GF-D8 (cell line): Measurements from ENCODE around the gene KIAA1328.
"Not testable (repeated sequence)": the region's sequence is repeated elsewhere in the genome, so short reads cannot be mapped to it uniquely, and the experiment has no call there.

Experiments
- DNase-seq: peaks from one replicate; lab custom pipeline; 2025; lab: John Stamatoyannopoulos, UW

The KIAA1328 gene

GRCh38 chr18:37156330-37156942 lies 327.5 kb downstream of the KIAA1328 start:
- no peak for DNase-seq

GRCh38 chr18:37160038-37160820 lies 331.3 kb downstream of the KIAA1328 start:
- DNase-seq: no peak

GRCh38 chr18:37161491-37161890 lies 332.6 kb downstream of the KIAA1328 start:
- DNase-seq: no peak

- no peak for DNase-seq
Observed at GRCh38 chr18:37162551-37162950, 333.6 kb downstream of the KIAA1328 start.

GRCh38 chr18:37163119-37163518 lies 334.2 kb downstream of the KIAA1328 start:
- DNase-seq: no peak

- no peak for DNase-seq
Observed at GRCh38 chr18:37166491-37166890, 337.6 kb downstream of the KIAA1328 start.

- not testable (repeated sequence) for DNase-seq
Observed at GRCh38 chr18:37166966-37167365, 338.0 kb downstream of the KIAA1328 start.

GRCh38 chr18:37170984-37171383 lies 342.1 kb downstream of the KIAA1328 start:
- DNase-seq: no peak

GRCh38 chr18:37173384-37173783 lies 344.5 kb downstream of the KIAA1328 start:
- DNase-seq: no peak

- DNase-seq: no peak
Observed at GRCh38 chr18:37175727-37176620, 347.0 kb downstream of the KIAA1328 start.

- no peak for DNase-seq
Observed at GRCh38 chr18:37176621-37176934, 347.7 kb downstream of the KIAA1328 start.

GRCh38 chr18:37179384-37179783 lies 350.5 kb downstream of the KIAA1328 start:
- no peak for DNase-seq

- DNase-seq: no peak
Observed at GRCh38 chr18:37180086-37180485, 351.2 kb downstream of the KIAA1328 start.

- DNase-seq: no peak
Observed at GRCh38 chr18:37182340-37183135, 353.6 kb downstream of the KIAA1328 start.

GRCh38 chr18:37184209-37184868 lies 355.4 kb downstream of the KIAA1328 start:
- no peak for DNase-seq

- no peak for DNase-seq
Observed at GRCh38 chr18:37188016-37188791, 359.3 kb downstream of the KIAA1328 start.

- no peak for DNase-seq
Observed at GRCh38 chr18:37199741-37200140, 370.8 kb downstream of the KIAA1328 start.

- no peak for DNase-seq
Observed at GRCh38 chr18:37207343-37207742, 378.4 kb downstream of the KIAA1328 start.

GRCh38 chr18:37210781-37211180 lies 381.9 kb downstream of the KIAA1328 start:
- no peak for DNase-seq

- no peak for DNase-seq
Observed at GRCh38 chr18:37218022-37218590, 389.2 kb downstream of the KIAA1328 start.
